Trophoblast cell (in vitro differentiated cells and primary cell): Measurements from ENCODE around the gene BANK1.
A peak's percentile ranks its signal among the peaks of the same experiment; 100 is the strongest.

ENCODE experiments used
- DNase-seq, 2 donors: peaks; one replicate each; pipeline ENCODE4 v3.0.0-alpha.2; 2016
- H2AFZ ChIP-seq: 2 replicates; pipeline ENCODE4 v1.6.1; 2013; ENCODE audit warnings: low read length, moderate library complexity, mild to moderate bottlenecking; ENCODE audit not compliant: insufficient read depth, poor library complexity
- H2AK5ac ChIP-seq: 2 replicates; pipeline ENCODE4 v1.6.1; 2013; ENCODE audit warnings: mild to moderate bottlenecking, low read length
- H2BK120ac ChIP-seq: 2 replicates; pipeline ENCODE4 v1.6.1; 2013; ENCODE audit warnings: low read length, mild to moderate bottlenecking, moderate library complexity; ENCODE audit not compliant: insufficient read depth, poor library complexity
- H2BK12ac ChIP-seq: 2 replicates; pipeline ENCODE4 v1.6.1; 2013; ENCODE audit warnings: mild to moderate bottlenecking, low read length, moderate library complexity
- H2BK5ac ChIP-seq: 2 replicates; pipeline ENCODE4 v1.6.1; 2013; ENCODE audit warnings: low read length, low read depth, moderate library complexity, mild to moderate bottlenecking; ENCODE audit not compliant: poor library complexity
- H3K14ac ChIP-seq: 2 replicates; pipeline ENCODE4 v1.6.1; 2013; ENCODE audit warnings: mild to moderate bottlenecking, low read length
- H3K18ac ChIP-seq: 2 replicates; pipeline ENCODE4 v1.6.1; 2013; ENCODE audit warnings: mild to moderate bottlenecking, low read length
- H3K23ac ChIP-seq: 2 replicates; pipeline ENCODE4 v1.6.1; 2013; ENCODE audit warnings: low read length
- H3K27ac ChIP-seq: 2 replicates; pipeline ENCODE4 v1.5.1; 2013; ENCODE audit warnings: low read depth, mild to moderate bottlenecking, inconsistent platforms, low read length, moderate library complexity
- H3K27me3 ChIP-seq: 2 replicates; pipeline ENCODE4 v1.6.1; 2013; ENCODE audit warnings: inconsistent platforms, mild to moderate bottlenecking, low read length, moderate library complexity; ENCODE audit not compliant: insufficient read depth
- H3K36me3 ChIP-seq, 2 experiments: 1 replicate in 1 of 2; 2 replicates in 1 of 2; pipeline ENCODE4 v1.6.1; 2013; ENCODE audit warnings: low read length in 2 of 2, mild to moderate bottlenecking in 2 of 2, moderate library complexity in 1 of 2; ENCODE audit not compliant: insufficient read depth in 2 of 2, control insufficient read depth in 1 of 2
- H3K4ac ChIP-seq: 2 replicates; pipeline ENCODE4 v1.6.1; 2013; ENCODE audit warnings: low read depth, mild to moderate bottlenecking, low read length, moderate library complexity
- H3K4me1 ChIP-seq, 2 experiments: 1 replicate in 1 of 2; 2 replicates in 1 of 2; pipeline ENCODE4 v1.6.1; 2013; ENCODE audit warnings: low read length in 2 of 2, mild to moderate bottlenecking in 2 of 2, moderate library complexity in 1 of 2; ENCODE audit not compliant: insufficient read depth in 2 of 2, control insufficient read depth in 1 of 2
- H3K4me2 ChIP-seq: 2 replicates; pipeline ENCODE4 v1.6.1; 2013; ENCODE audit warnings: inconsistent platforms, mild to moderate bottlenecking, low read length, moderate library complexity
- H3K4me3 ChIP-seq: 2 replicates; pipeline ENCODE4 v1.5.1; 2013; ENCODE audit warnings: mild to moderate bottlenecking, low read depth, low read length, inconsistent platforms
- H3K79me1 ChIP-seq: one replicate; pipeline ENCODE4 v1.6.1; 2013; ENCODE audit warnings: low read length
- H3K79me2 ChIP-seq: 2 replicates; pipeline ENCODE4 v1.6.1; 2013; ENCODE audit warnings: low read length, mild to moderate bottlenecking; ENCODE audit not compliant: control insufficient read depth, insufficient read depth, poor library complexity
- H3K9ac ChIP-seq: 2 replicates; pipeline ENCODE4 v1.6.1; 2013; ENCODE audit warnings: mild to moderate bottlenecking, low read length
- H3K9me3 ChIP-seq: 2 replicates; pipeline ENCODE4 v1.6.1; 2013; ENCODE audit warnings: low read depth, mild to moderate bottlenecking, control low read depth, inconsistent platforms, low read length; ENCODE audit not compliant: insufficient read depth
- H4K12ac ChIP-seq: 2 replicates; pipeline ENCODE4 v1.6.1; 2013; ENCODE audit warnings: low read depth, mild to moderate bottlenecking, low read length, moderate library complexity
- H4K8ac ChIP-seq: 2 replicates; pipeline ENCODE4 v1.6.1; 2013; ENCODE audit warnings: low read depth, mild to moderate bottlenecking, low read length, moderate library complexity
- H4K91ac ChIP-seq: one replicate; pipeline ENCODE4 v1.6.1; 2013; ENCODE audit warnings: low read depth, mild to moderate bottlenecking, low read length, moderate library complexity
- WGBS: extraction: QIAGEN DNeasy Blood & Tissue Kit; methylation state at CpG from one replicate; pipeline ENCODE4 v1.1.7; 2013; ENCODE audit warnings: missing lambda C conversion rate; ENCODE audit not compliant: insufficient read length, insufficient coverage; ENCODE audit errors: extremely low coverage; 5-methylcytosine and 5-hydroxymethylcytosine counted together

The BANK1 gene

DNA sequence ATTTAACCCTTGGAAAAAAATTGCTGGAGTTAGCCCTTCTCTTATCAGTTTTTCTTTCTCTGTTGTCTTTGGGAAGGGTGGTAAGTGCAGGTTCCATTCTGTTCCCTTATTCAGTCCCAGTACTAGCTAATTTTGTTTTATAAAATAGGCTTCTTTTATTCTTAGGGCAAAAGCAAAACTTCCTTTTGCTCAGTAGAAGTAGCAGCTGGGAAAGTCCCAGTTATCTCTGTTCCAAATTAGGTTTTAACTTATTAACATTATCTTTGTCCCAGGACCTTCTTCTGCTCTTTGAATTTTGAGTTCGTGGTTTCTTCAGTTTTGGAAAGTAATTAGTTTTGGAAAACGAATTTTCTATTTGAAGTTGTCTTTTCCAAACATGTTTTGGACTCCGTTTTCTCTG is 61.1 kb downstream of the BANK1 start:
- Histone ChIP-seq H3K14ac (no peak overlapping the region), H3K4me1 (no peaks in the 10 kb centered on the region), H3K4ac (no peak overlapping the region), H2AFZ (no peak overlapping the region), H4K91ac (no peak overlapping the region), H3K79me1 (no peaks in the 10 kb centered on the region), H2BK12ac (no peak overlapping the region), H2BK120ac (no peak overlapping the region), H3K27me3 (no peaks in the 10 kb centered on the region), H2BK5ac (no peak overlapping the region), H3K4me2 (no peak overlapping the region), H3K36me3 (no peaks in the 10 kb centered on the region), H3K23ac (no peak overlapping the region), H3K18ac (no peak overlapping the region), H3K27ac (no peak overlapping the region), H4K8ac (no peak overlapping the region), H3K4me3 (no peak overlapping the region), H4K12ac (no peak overlapping the region), H2AK5ac (no peak overlapping the region), H3K9me3 (no peaks in the 10 kb centered on the region), H3K79me2 (no peaks in the 10 kb centered on the region), H3K9ac (no peak overlapping the region)
- no CpG with 5 or more reads among the region's 3 CpGs for WGBS
- DNase-seq = no peak

DNA sequence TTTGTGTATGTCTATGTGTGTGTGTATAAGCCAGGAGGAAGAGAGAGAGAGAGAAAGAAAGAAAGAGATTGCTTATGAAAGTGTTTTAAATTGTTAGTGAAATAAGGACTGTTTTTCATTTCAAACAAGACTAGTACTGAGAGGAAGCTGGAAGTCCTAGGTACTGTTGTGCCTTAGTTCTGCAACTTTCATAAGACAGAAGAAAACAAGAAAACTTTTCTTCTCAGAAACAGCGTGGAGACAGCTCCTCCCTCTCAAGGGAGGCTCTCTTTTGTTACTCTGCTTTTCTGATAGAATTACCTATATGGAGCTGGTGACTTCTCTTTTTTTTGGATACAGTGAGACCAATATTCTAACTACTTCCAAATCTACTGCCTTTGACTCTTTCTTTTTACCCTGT is 62.5 kb downstream of the BANK1 start:
- H3K4me1 ChIP-seq = no peaks in the 10 kb centered on the region
- no peak overlapping the region for H3K9ac ChIP-seq
- H3K4ac ChIP-seq = no peak overlapping the region
- no peak overlapping the region for H3K14ac ChIP-seq
- no peak overlapping the region for H3K27ac ChIP-seq
- DNase-seq = no peak
- H4K91ac ChIP-seq = no peak overlapping the region
- no peak overlapping the region for H2BK120ac ChIP-seq
- H3K4me2 ChIP-seq = no peak overlapping the region
- H3K18ac ChIP-seq = no peak overlapping the region
- no peaks in the 10 kb centered on the region for H3K79me1 ChIP-seq
- H3K4me3 ChIP-seq = no peak overlapping the region
- no peak overlapping the region for H2AFZ ChIP-seq
- H3K36me3 ChIP-seq = no peaks in the 10 kb centered on the region
- no peak overlapping the region for H4K8ac ChIP-seq
- H2BK12ac ChIP-seq = no peak overlapping the region
- no CpG with 5 or more reads among the region's 1 CpG for WGBS
- H3K23ac ChIP-seq = no peak overlapping the region
- no peak overlapping the region for H2AK5ac ChIP-seq
- H2BK5ac ChIP-seq = no peak overlapping the region
- no peak overlapping the region for H4K12ac ChIP-seq
- no peaks in the 10 kb centered on the region for H3K79me2 ChIP-seq
- H3K27me3 ChIP-seq = no peaks in the 10 kb centered on the region
- H3K9me3 ChIP-seq = no peaks in the 10 kb centered on the region

GRCh38 chr4:101853691-101854090 is 63.2 kb downstream of the BANK1 start:
- H3K79me2 ChIP-seq = no peaks in the 10 kb centered on the region
- no peak overlapping the region for H4K8ac ChIP-seq
- H3K9ac ChIP-seq = no peak overlapping the region
- H3K36me3 ChIP-seq = no peaks in the 10 kb centered on the region
- H3K27me3 ChIP-seq = no peaks in the 10 kb centered on the region
- H4K91ac ChIP-seq = no peak overlapping the region
- no peaks in the 10 kb centered on the region for H3K9me3 ChIP-seq
- no peaks in the 10 kb centered on the region for H3K4me1 ChIP-seq
- no peak overlapping the region for H3K4ac ChIP-seq
- H3K79me1 ChIP-seq = no peaks in the 10 kb centered on the region
- no peak overlapping the region for H2BK12ac ChIP-seq
- H3K23ac ChIP-seq = no peak overlapping the region
- no peak overlapping the region for H3K18ac ChIP-seq
- no peak overlapping the region for H2AFZ ChIP-seq
- H4K12ac ChIP-seq = no peak overlapping the region
- H2AK5ac ChIP-seq = no peak overlapping the region
- no peak overlapping the region for H2BK120ac ChIP-seq
- no CpG with 5 or more reads among the region's 7 CpGs for WGBS
- H3K14ac ChIP-seq = no peak overlapping the region
- no peak overlapping the region for H2BK5ac ChIP-seq
- DNase-seq = peak; percentile 28 to 31
- no peak overlapping the region for H3K27ac ChIP-seq
- H3K4me3 ChIP-seq = no peak overlapping the region
- no peak overlapping the region for H3K4me2 ChIP-seq

- Histone ChIP-seq H2BK120ac (no peak overlapping the region), H4K12ac (no peak overlapping the region), H3K79me2 (no peaks in the 10 kb centered on the region), H3K27me3 (no peaks in the 10 kb centered on the region), H3K18ac (no peak overlapping the region), H2AK5ac (no peak overlapping the region), H4K91ac (no peak overlapping the region), H3K4me1 (no peaks in the 10 kb centered on the region), H3K23ac (no peak overlapping the region), H3K4me2 (no peak overlapping the region), H3K9ac (no peak overlapping the region), H2AFZ (no peak overlapping the region), H4K8ac (no peak overlapping the region), H3K9me3 (no peaks in the 10 kb centered on the region), H2BK5ac (no peak overlapping the region), H3K36me3 (no peaks in the 10 kb centered on the region), H3K14ac (no peak overlapping the region), H3K4ac (no peak overlapping the region), H2BK12ac (no peak overlapping the region), H3K27ac (no peak overlapping the region), H3K79me1 (no peaks in the 10 kb centered on the region), H3K4me3 (no peak overlapping the region)
- no CpG with 5 or more reads among the region's 1 CpG for WGBS
- DNase-seq = peak in 1 of 2 donors; percentile 9
Measured at GRCh38 chr4:101855239-101855638, 64.7 kb downstream of the BANK1 start.
